Measurements from ENCODE around the gene HBD. TPM values are rescaled to one million over a fixed set of nuclear protein-coding genes. Genes with fewer than 3 reads are reported as not detected.

HBD gene
- total and polyA plus RNA-seq, 2 donors (not counting 1 experiment from before 2014, with no cell fraction given): not detected

- Histone ChIP-seq H3K27ac (ENCODE audit: low read length in 2 of 2) (no peak overlapping the region), H3K4me2 (replicated peaks; ENCODE audit: low read depth, low read length, poor library complexity, severe bottlenecking) (no peak overlapping the region), H2AFZ (ENCODE audit: insufficient read depth, low read depth, low read length, poor library complexity, severe bottlenecking) (no peak overlapping the region), H3K4me1 (ENCODE audit: control insufficient read depth in 2 of 2, insufficient read depth in 2 of 2, low read length in 2 of 2) (no peaks in the 10 kb centered on the region), H3K9me3 (ENCODE audit: control extremely low read depth in 1 of 3, control insufficient read depth in 2 of 3, insufficient read depth in 1 of 3, low read length in 2 of 3) (peaks cover 0 to 5% (median 0%) of the 10 kb centered on the region in 3 donors), H3K9ac (ENCODE audit: low read length) (no peak overlapping the region), H3K36me3 (replicated peaks in 1 of 2; ENCODE audit: control extremely low read depth in 1 of 2, control insufficient read depth in 1 of 2, extremely low read depth in 1 of 2, insufficient read depth in 2 of 2, low read length in 1 of 2) (no peaks in the 10 kb centered on the region), H4K20me1 (ENCODE audit: control insufficient read depth, insufficient read depth, low read length, poor library complexity, severe bottlenecking) (no peaks in the 10 kb centered on the region), H3K27me3 (replicated peaks in 1 of 4; ENCODE audit: control extremely low read depth in 1 of 4, control insufficient read depth in 3 of 4, insufficient read depth in 4 of 4, low read length in 3 of 4) (no peaks in the 10 kb centered on the region), H3K4me3 (ENCODE audit: control extremely low read depth in 1 of 5, extremely low read depth in 1 of 5, insufficient read depth in 1 of 5, low read depth in 2 of 5, low read length in 4 of 5) (no peak overlapping the region), H3K79me2 (ENCODE audit: control insufficient read depth, insufficient read depth, low read length) (no peaks in the 10 kb centered on the region)
- ChIA-PET POLR2A (no interaction called here), CTCF (no interaction called here)
- WGBS (ENCODE audit: insufficient coverage): 100% methylated on average over 1 of the region's 2 CpGs
- DNase-seq (no peak), ATAC-seq (ENCODE audit: low read depth) (no peak)
- no peak for TF ChIP-seq EZH2 (IDR thresholded peaks at IDR 0.05; ENCODE audit: borderline replicate concordance, insufficient read depth, low read depth, low read length, poor library complexity, severe bottlenecking)
- TF ChIP-seq, protein P1, sequence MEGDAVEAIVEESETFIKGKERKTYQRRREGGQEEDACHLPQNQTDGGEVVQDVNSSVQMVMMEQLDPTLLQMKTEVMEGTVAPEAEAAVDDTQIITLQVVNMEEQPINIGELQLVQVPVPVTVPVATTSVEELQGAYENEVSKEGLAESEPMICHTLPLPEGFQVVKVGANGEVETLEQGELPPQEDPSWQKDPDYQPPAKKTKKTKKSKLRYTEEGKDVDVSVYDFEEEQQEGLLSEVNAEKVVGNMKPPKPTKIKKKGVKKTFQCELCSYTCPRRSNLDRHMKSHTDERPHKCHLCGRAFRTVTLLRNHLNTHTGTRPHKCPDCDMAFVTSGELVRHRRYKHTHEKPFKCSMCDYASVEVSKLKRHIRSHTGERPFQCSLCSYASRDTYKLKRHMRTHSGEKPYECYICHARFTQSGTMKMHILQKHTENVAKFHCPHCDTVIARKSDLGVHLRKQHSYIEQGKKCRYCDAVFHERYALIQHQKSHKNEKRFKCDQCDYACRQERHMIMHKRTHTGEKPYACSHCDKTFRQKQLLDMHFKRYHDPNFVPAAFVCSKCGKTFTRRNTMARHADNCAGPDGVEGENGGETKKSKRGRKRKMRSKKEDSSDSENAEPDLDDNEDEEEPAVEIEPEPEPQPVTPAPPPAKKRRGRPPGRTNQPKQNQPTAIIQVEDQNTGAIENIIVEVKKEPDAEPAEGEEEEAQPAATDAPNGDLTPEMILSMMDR (IDR thresholded peaks at IDR 0.05): no peak
- Mint-ChIP-seq H3K9me3 (ENCODE audit: insufficient read depth) (peaks cover 9% of the 10 kb centered on the region), H3K27me3 (peaks cover 2% of the 10 kb centered on the region), H3K4me3 (no peak overlapping the region), H3K4me1 (no peaks in the 10 kb centered on the region), H3K27ac (no peak overlapping the region)
- intact Hi-C loops (cut with micrococcal nuclease): no loop called here
Observed at GRCh38 chr11:5188201-5188600, 46.1 kb downstream of the HBD start.

Other genes starting within 250 kb of the HBD start
- not detected in 2 replicates for gene OR51L1, start 239.6 kb downstream of the HBD start, total RNA-seq
- not detected in 2 replicates for gene OR51L1, start 239.6 kb downstream of the HBD start, polyA plus RNA-seq
- not detected in 2 replicates for gene OR52J3, start 188.0 kb downstream of the HBD start, total RNA-seq
- not detected in 2 replicates for gene OR52J3, start 188.0 kb downstream of the HBD start, polyA plus RNA-seq
- gene OR52E2, start 174.9 kb downstream of the HBD start, total RNA-seq: not detected in 2 replicates
- not detected in 2 replicates for gene OR52E2, start 174.9 kb downstream of the HBD start, polyA plus RNA-seq
- gene OR52E1, start 164.9 kb downstream of the HBD start, total RNA-seq: not detected in 2 replicates
- gene OR52E1, start 164.9 kb downstream of the HBD start, polyA plus RNA-seq: not detected in 2 replicates
- not detected in 2 replicates for gene OR52A5, start 96.1 kb downstream of the HBD start, total RNA-seq
- gene OR52A5, start 96.1 kb downstream of the HBD start, polyA plus RNA-seq: not detected in 2 replicates
- gene OR52A1, start 79.7 kb downstream of the HBD start, total RNA-seq: not detected in 2 replicates
- not detected in 2 replicates for gene OR52A1, start 79.7 kb downstream of the HBD start, polyA plus RNA-seq
- not detected in 2 replicates for gene OR51V1, start 33.8 kb downstream of the HBD start, total RNA-seq
- gene OR51V1, start 33.8 kb downstream of the HBD start, polyA plus RNA-seq: not detected in 2 replicates
- 378 and 385 TPM in 2 replicates for gene HBB, start 7.4 kb downstream of the HBD start, total RNA-seq
- gene HBB, start 7.4 kb downstream of the HBD start, polyA plus RNA-seq: 69.7 and 1,053 TPM in 2 replicates
- gene HBG1, start 15.4 kb upstream of the HBD start, total RNA-seq: not detected in 2 replicates
- gene HBG1, start 15.4 kb upstream of the HBD start, polyA plus RNA-seq: not detected in 2 replicates
- gene HBG2, start 20.3 kb upstream of the HBD start, total RNA-seq: not detected in 2 replicates
- 0.89 TPM in 1 of 2 replicates, not detected in the other for gene HBG2, start 20.3 kb upstream of the HBD start, polyA plus RNA-seq
- not detected in 2 replicates for gene HBE1, start 35.5 kb upstream of the HBD start, total RNA-seq
- gene HBE1, start 35.5 kb upstream of the HBD start, polyA plus RNA-seq: not detected in 2 replicates
- gene OR51B4, start 67.5 kb upstream of the HBD start, total RNA-seq: not detected in 2 replicates
- gene OR51B4, start 67.5 kb upstream of the HBD start, polyA plus RNA-seq: 0.21 TPM in 1 of 2 replicates, not detected in the other
- not detected in 2 replicates for gene OR51B2, start 89.8 kb upstream of the HBD start, total RNA-seq
- not detected in 2 replicates for gene OR51B2, start 89.8 kb upstream of the HBD start, polyA plus RNA-seq
- 0.66 and 0.67 TPM in 2 replicates for gene OR51B5, start 109.0 kb upstream of the HBD start, total RNA-seq
- gene OR51B5, start 109.0 kb upstream of the HBD start, polyA plus RNA-seq: not detected in 2 replicates
- gene OR51B6, start 117.0 kb upstream of the HBD start, total RNA-seq: not detected in 2 replicates
- not detected in 2 replicates for gene OR51B6, start 117.0 kb upstream of the HBD start, polyA plus RNA-seq
- not detected in 2 replicates for gene OR51M1, start 149.3 kb upstream of the HBD start, total RNA-seq
- gene OR51M1, start 149.3 kb upstream of the HBD start, polyA plus RNA-seq: not detected in 2 replicates
- not detected in 2 replicates for gene OR51Q1, start 187.6 kb upstream of the HBD start, total RNA-seq
- not detected in 2 replicates for gene OR51Q1, start 187.6 kb upstream of the HBD start, polyA plus RNA-seq
- not detected in 2 replicates for gene OR51I1, start 207.0 kb upstream of the HBD start, total RNA-seq
- gene OR51I1, start 207.0 kb upstream of the HBD start, polyA plus RNA-seq: 0.30 and 0.31 TPM in 2 replicates
- gene OR51I2, start 214.8 kb upstream of the HBD start, total RNA-seq: not detected in 2 replicates
- gene OR51I2, start 214.8 kb upstream of the HBD start, polyA plus RNA-seq: not detected in 2 replicates